MG63 (cell line): Measurements from ENCODE around the gene KLHL36. TPM values are rescaled to one million over a fixed set of nuclear protein-coding genes. Genes with fewer than 3 reads are reported as not detected.
"Not testable (repeated sequence)": the region's sequence is repeated elsewhere in the genome, so short reads cannot be mapped to it uniquely, and the experiment has no call there.

Source experiments
- DNase-seq: peaks from one replicate; pipeline ENCODE4 v3.0.0-alpha.2; 2020
- H3K27me3 ChIP-seq: fragments of 250-450 bp; sonication (Bioruptor Pico); 2 replicates; pipeline ENCODE4 v1.5.1; 2020; ENCODE audit warnings: mild to moderate bottlenecking, moderate library complexity
- H3K36me3 ChIP-seq: fragments of 250-450 bp; sonication (Bioruptor Pico); 2 replicates; pipeline ENCODE4 v1.5.1; 2020; ENCODE audit warnings: mild to moderate bottlenecking, moderate library complexity
- H3K4me3 ChIP-seq: fragments of 250-450 bp; sonication (Bioruptor Pico); 2 replicates; pipeline ENCODE4 v1.5.1; 2020; ENCODE audit warnings: mild to moderate bottlenecking, moderate library complexity
- H3K9me3 ChIP-seq: fragments of 250-450 bp; sonication (Bioruptor Pico); 2 replicates; pipeline ENCODE4 v1.5.1; 2020; ENCODE audit warnings: mild to moderate bottlenecking, moderate library complexity
- total RNA-seq: library from RNA; depleted of rRNA; stranded (reverse); fragments of >200 nt; shearing (Covaris generic); gene quantifications from 2 replicates; pipeline ENCODE4 v1.2.3, GENCODE V29; 2014; ENCODE audit warnings: low replicate concordance

Gene KLHL36
- total RNA-seq, 1 experiment from 2014 or later = 20.5 TPM

GRCh38 chr16:84613408-84614072 is 34.8 kb upstream of the KLHL36 start:
- no peaks in the 10 kb centered on the region for H3K9me3 ChIP-seq
- peaks cover 38% of the 10 kb centered on the region for H3K36me3 ChIP-seq
- H3K4me3 ChIP-seq = no peak overlapping the region
- no peaks in the 10 kb centered on the region for H3K27me3 ChIP-seq
- DNase-seq = no peak

GRCh38 chr16:84614073-84614459 is 34.2 kb upstream of the KLHL36 start:
- H3K36me3 ChIP-seq = peaks cover 38% of the 10 kb centered on the region
- DNase-seq = no peak
- H3K27me3 ChIP-seq = no peaks in the 10 kb centered on the region
- H3K4me3 ChIP-seq = no peak overlapping the region
- no peaks in the 10 kb centered on the region for H3K9me3 ChIP-seq

GRCh38 chr16:84614623-84614967 is 33.7 kb upstream of the KLHL36 start:
- peaks cover 38% of the 10 kb centered on the region for H3K36me3 ChIP-seq
- no peak for DNase-seq
- no peaks in the 10 kb centered on the region for H3K27me3 ChIP-seq
- H3K9me3 ChIP-seq = no peaks in the 10 kb centered on the region
- no peak overlapping the region for H3K4me3 ChIP-seq

- Histone ChIP-seq H3K36me3 (peaks cover 38% of the 10 kb centered on the region), H3K4me3 (no peak overlapping the region), H3K27me3 (no peaks in the 10 kb centered on the region), H3K9me3 (no peaks in the 10 kb centered on the region)
- DNase-seq = no peak
Measured at GRCh38 chr16:84614968-84615813, 33.1 kb upstream of the KLHL36 start.

GRCh38 chr16:84616515-84616914 is 31.8 kb upstream of the KLHL36 start:
- no peaks in the 10 kb centered on the region for H3K9me3 ChIP-seq
- H3K36me3 ChIP-seq = peaks cover 29% of the 10 kb centered on the region
- DNase-seq = no peak
- no peaks in the 10 kb centered on the region for H3K27me3 ChIP-seq
- peak overlapping the region; percentile 80 for H3K4me3 ChIP-seq

GRCh38 chr16:84617041-84617790 is 31.1 kb upstream of the KLHL36 start:
- no peaks in the 10 kb centered on the region for H3K9me3 ChIP-seq
- H3K4me3 ChIP-seq = peak overlapping the region; percentile 80
- peaks cover 26% of the 10 kb centered on the region for H3K36me3 ChIP-seq
- DNase-seq = peak; percentile 23
- no peaks in the 10 kb centered on the region for H3K27me3 ChIP-seq

- peak; percentile 96 for DNase-seq
- Histone ChIP-seq H3K27me3 (no peaks in the 10 kb centered on the region), H3K9me3 (no peaks in the 10 kb centered on the region)
Measured at GRCh38 chr16:84617791-84618580, 30.3 kb upstream of the KLHL36 start, which contains the start of gene COTL1. TSS of gene COTL1 (minus strand) at chr16:84618078. CDS start at chr16:84617914, 164 bp downstream.

GRCh38 chr16:84618581-84619460 is 29.5 kb upstream of the KLHL36 start:
- no peaks in the 10 kb centered on the region for H3K9me3 ChIP-seq
- H3K4me3 ChIP-seq = peak overlapping the region; percentile 13
- H3K36me3 ChIP-seq = peaks cover 15% of the 10 kb centered on the region
- peak; percentile 88 for DNase-seq
- H3K27me3 ChIP-seq = no peaks in the 10 kb centered on the region

More at GRCh38 chr16:84617791-84618580, 30.3 kb upstream of the KLHL36 start, which contains the start of gene COTL1:
- Histone ChIP-seq H3K4me3 (peak within 1 kb of the TSS; percentile 80), H3K36me3 (peaks cover 22% of the 10 kb centered on the region)

- not testable (repeated sequence) for H3K4me3 ChIP-seq, H3K27me3 ChIP-seq, H3K36me3 ChIP-seq, DNase-seq, H3K9me3 ChIP-seq
Measured at GRCh38 chr16:84620913-84621312, 27.4 kb upstream of the KLHL36 start.

GRCh38 chr16:84625556-84625955 is 22.8 kb upstream of the KLHL36 start:
- no peak for DNase-seq
- H3K27me3 ChIP-seq = no peaks in the 10 kb centered on the region

GRCh38 chr16:84628226-84628731 is 20.0 kb upstream of the KLHL36 start:
- DNase-seq = no peak
- Histone ChIP-seq H3K9me3 (no peaks in the 10 kb centered on the region), H3K4me3 (no peak overlapping the region), H3K27me3 (no peaks in the 10 kb centered on the region), H3K36me3 (no peaks in the 10 kb centered on the region)

More at GRCh38 chr16:84625556-84625955, 22.8 kb upstream of the KLHL36 start:
- Histone ChIP-seq H3K36me3 (no peaks in the 10 kb centered on the region), H3K9me3 (no peaks in the 10 kb centered on the region), H3K4me3 (no peak overlapping the region)

- Histone ChIP-seq H3K36me3 (no peaks in the 10 kb centered on the region), H3K4me3 (no peak overlapping the region), H3K9me3 (no peaks in the 10 kb centered on the region), H3K27me3 (no peaks in the 10 kb centered on the region)
- no peak for DNase-seq
Measured at GRCh38 chr16:84629580-84629979, 18.7 kb upstream of the KLHL36 start.

- H3K4me3 ChIP-seq = no peak overlapping the region
- no peaks in the 10 kb centered on the region for H3K36me3 ChIP-seq
- H3K27me3 ChIP-seq = no peaks in the 10 kb centered on the region
- DNase-seq = no peak
- H3K9me3 ChIP-seq = no peaks in the 10 kb centered on the region
Measured at GRCh38 chr16:84630009-84630408, 18.3 kb upstream of the KLHL36 start.

- Histone ChIP-seq H3K9me3 (no peaks in the 10 kb centered on the region), H3K27me3 (no peaks in the 10 kb centered on the region), H3K36me3 (no peaks in the 10 kb centered on the region), H3K4me3 (no peak overlapping the region)
- DNase-seq = no peak
Measured at GRCh38 chr16:84630446-84631152, 17.7 kb upstream of the KLHL36 start.

- no peaks in the 10 kb centered on the region for H3K27me3 ChIP-seq
- no peaks in the 10 kb centered on the region for H3K9me3 ChIP-seq
Measured at GRCh38 chr16:84631153-84631466, 17.2 kb upstream of the KLHL36 start.

More at GRCh38 chr16:84631153-84631466, 17.2 kb upstream of the KLHL36 start:
- Histone ChIP-seq H3K36me3 (no peaks in the 10 kb centered on the region), H3K4me3 (no peak overlapping the region)
- DNase-seq = no peak
